KMS-11 (cell line): Measurements from ENCODE around the gene GART.

Experiments
- H2AFZ ChIP-seq: fragments of 200-600 bp; sonication (generic); 2 replicates; pipeline ENCODE4 v1.6.1; 2016; ENCODE audit warnings: antibody characterized with exemption, mixed run types, low read depth
- H3K27ac ChIP-seq: fragments of 200-600 bp; sonication (generic); 2 replicates; pipeline ENCODE4 v1.6.1; 2016; ENCODE audit warnings: mild to moderate bottlenecking, mixed run types
- H3K27me3 ChIP-seq: fragments of 200-600 bp; sonication (generic); 2 replicates; pipeline ENCODE4 v1.6.1; 2017; ENCODE audit warnings: mild to moderate bottlenecking, low read depth, mixed run types, moderate library complexity; ENCODE audit not compliant: insufficient read depth
- H3K36me3 ChIP-seq: fragments of 200-600 bp; sonication (generic); 2 replicates; pipeline ENCODE4 v1.6.1; 2017; ENCODE audit warnings: mild to moderate bottlenecking, mixed run types; ENCODE audit not compliant: insufficient read depth
- H3K4me1 ChIP-seq: fragments of 200-600 bp; sonication (generic); 2 replicates; pipeline ENCODE4 v1.6.1; 2016; ENCODE audit warnings: mild to moderate bottlenecking, low read depth, mixed run types; ENCODE audit not compliant: poor library complexity, severe bottlenecking
- H3K4me2 ChIP-seq: fragments of 200-600 bp; sonication (generic); 2 replicates; pipeline ENCODE4 v1.7.0; 2016; ENCODE audit warnings: mild to moderate bottlenecking, mixed run types
- H3K4me3 ChIP-seq: fragments of 200-600 bp; sonication (generic); IDR thresholded peaks from 2 replicates; pipeline ENCODE4 v1.6.1; 2017; ENCODE audit warnings: low read depth, low read length, mixed read lengths; ENCODE audit not compliant: insufficient read depth
- H3K79me2 ChIP-seq: fragments of 200-600 bp; sonication (generic); 2 replicates; pipeline ENCODE4 v1.6.1; 2016; ENCODE audit warnings: low read depth, mixed run types; ENCODE audit not compliant: insufficient read depth
- H3K9ac ChIP-seq: fragments of 200-600 bp; sonication (generic); 2 replicates; pipeline ENCODE4 v1.6.1; 2016; ENCODE audit warnings: mild to moderate bottlenecking, mixed run types
- H4K20me1 ChIP-seq: fragments of 200-600 bp; sonication (generic); 2 replicates; pipeline ENCODE4 v1.6.1; 2016; ENCODE audit warnings: mild to moderate bottlenecking, mixed run types; ENCODE audit not compliant: insufficient read depth
- TF ChIP-seq, protein P1 (sequence below): fragments of 200-600 bp; sonication (generic); conservative IDR thresholded peaks from 2 replicates; pipeline ENCODE4 v1.6.1; 2017; ENCODE audit warnings: low read depth, mild to moderate bottlenecking, antibody characterized with exemption, low read length, moderate library complexity, mixed read lengths

The GART gene

GRCh38 chr21:33558777-33559421 lies 17.0 kb upstream of the GART start:
- H3K4me3 ChIP-seq, result no peak overlapping the region
- H3K27ac ChIP-seq, result no peak overlapping the region
- H3K4me1 ChIP-seq, result no peaks in the 10 kb centered on the region
- H2AFZ ChIP-seq, result no peak overlapping the region
- H4K20me1 ChIP-seq, result peaks cover 13% of the 10 kb centered on the region
- no peak overlapping the region for H3K4me2 ChIP-seq
- no peak overlapping the region for H3K9ac ChIP-seq
- TF ChIP-seq, protein P1, sequence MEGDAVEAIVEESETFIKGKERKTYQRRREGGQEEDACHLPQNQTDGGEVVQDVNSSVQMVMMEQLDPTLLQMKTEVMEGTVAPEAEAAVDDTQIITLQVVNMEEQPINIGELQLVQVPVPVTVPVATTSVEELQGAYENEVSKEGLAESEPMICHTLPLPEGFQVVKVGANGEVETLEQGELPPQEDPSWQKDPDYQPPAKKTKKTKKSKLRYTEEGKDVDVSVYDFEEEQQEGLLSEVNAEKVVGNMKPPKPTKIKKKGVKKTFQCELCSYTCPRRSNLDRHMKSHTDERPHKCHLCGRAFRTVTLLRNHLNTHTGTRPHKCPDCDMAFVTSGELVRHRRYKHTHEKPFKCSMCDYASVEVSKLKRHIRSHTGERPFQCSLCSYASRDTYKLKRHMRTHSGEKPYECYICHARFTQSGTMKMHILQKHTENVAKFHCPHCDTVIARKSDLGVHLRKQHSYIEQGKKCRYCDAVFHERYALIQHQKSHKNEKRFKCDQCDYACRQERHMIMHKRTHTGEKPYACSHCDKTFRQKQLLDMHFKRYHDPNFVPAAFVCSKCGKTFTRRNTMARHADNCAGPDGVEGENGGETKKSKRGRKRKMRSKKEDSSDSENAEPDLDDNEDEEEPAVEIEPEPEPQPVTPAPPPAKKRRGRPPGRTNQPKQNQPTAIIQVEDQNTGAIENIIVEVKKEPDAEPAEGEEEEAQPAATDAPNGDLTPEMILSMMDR, result no peak
- peaks cover 61% of the 10 kb centered on the region for H3K79me2 ChIP-seq
- peaks cover 32% of the 10 kb centered on the region; the same call in 1 of the 2 replicates for H3K36me3 ChIP-seq
- no peaks in the 10 kb centered on the region for H3K27me3 ChIP-seq

- H3K4me1 ChIP-seq, result no peaks in the 10 kb centered on the region
- peaks cover 25% of the 10 kb centered on the region for H4K20me1 ChIP-seq
- H3K27ac ChIP-seq, result no peak overlapping the region
- no peak overlapping the region for H3K9ac ChIP-seq
- H3K27me3 ChIP-seq, result no peaks in the 10 kb centered on the region
- TF ChIP-seq, protein P1, result no peak
- H3K4me2 ChIP-seq, result no peak overlapping the region
- H3K4me3 ChIP-seq, result no peak overlapping the region
- H3K79me2 ChIP-seq, result peaks cover 75% of the 10 kb centered on the region
- H2AFZ ChIP-seq, result no peak overlapping the region
- peaks cover 44% of the 10 kb centered on the region; the same call in 1 of the 2 replicates for H3K36me3 ChIP-seq
Measured at GRCh38 chr21:33557447-33557846, 15.5 kb upstream of the GART start.

DNA sequence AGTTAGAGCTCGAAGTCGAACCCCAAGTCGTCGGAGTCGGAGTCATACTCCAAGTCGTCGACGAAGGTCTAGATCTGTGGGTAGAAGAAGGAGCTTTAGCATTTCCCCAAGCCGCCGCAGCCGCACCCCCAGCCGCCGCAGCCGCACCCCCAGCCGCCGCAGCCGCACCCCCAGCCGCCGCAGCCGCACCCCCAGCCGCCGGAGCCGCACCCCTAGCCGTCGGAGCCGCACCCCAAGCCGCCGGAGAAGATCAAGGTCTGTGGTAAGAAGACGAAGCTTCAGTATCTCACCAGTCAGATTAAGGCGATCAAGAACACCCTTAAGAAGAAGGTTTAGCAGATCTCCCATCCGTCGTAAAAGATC lies 13.0 kb upstream of the GART start:
- H3K36me3 ChIP-seq, result peaks cover 63% of the 10 kb centered on the region; the same call in 1 of the 2 replicates
- peaks cover 35% of the 10 kb centered on the region for H4K20me1 ChIP-seq
- H3K9ac ChIP-seq, result no peak overlapping the region
- H3K79me2 ChIP-seq, result peaks cover 96% of the 10 kb centered on the region
- no peak overlapping the region for H3K4me3 ChIP-seq
- H3K27me3 ChIP-seq, result no peaks in the 10 kb centered on the region
- TF ChIP-seq, protein P1, result no peak
- no peak overlapping the region for H3K27ac ChIP-seq
- H3K4me2 ChIP-seq, result no peak overlapping the region
- H2AFZ ChIP-seq, result no peak overlapping the region
- no peaks in the 10 kb centered on the region for H3K4me1 ChIP-seq

GRCh38 chr21:33554236-33554981 lies 12.5 kb upstream of the GART start:
- no peak overlapping the region for H2AFZ ChIP-seq
- H4K20me1 ChIP-seq, result peaks cover 40% of the 10 kb centered on the region
- no peaks in the 10 kb centered on the region for H3K27me3 ChIP-seq
- H3K36me3 ChIP-seq, result peaks cover 65% of the 10 kb centered on the region; the same call in 1 of the 2 replicates
- H3K27ac ChIP-seq, result no peak overlapping the region
- peaks cover 97% of the 10 kb centered on the region for H3K79me2 ChIP-seq
- TF ChIP-seq, protein P1, result no peak
- H3K9ac ChIP-seq, result no peak overlapping the region
- no peak overlapping the region for H3K4me3 ChIP-seq
- no peak overlapping the region for H3K4me2 ChIP-seq
- no peaks in the 10 kb centered on the region for H3K4me1 ChIP-seq
